Right lobe of liver (tissue), 4 donors: ENCODE results near the gene TAOK1.

ENCODE experiments used
- CTCF ChIP-seq, 4 donors: fragments of 200-600 bp in 3 of 4; fragments of 450-650 bp in 1 of 4; IDR thresholded peaks; one replicate each; pipeline versions ENCODE4 v1.5.1 to v1.8.0; 2016 to 2022; ENCODE audit warnings: antibody characterized with exemption in 4 of 4, mild to moderate bottlenecking in 2 of 4
- POLR2A ChIP-seq: fragments of 450-650 bp; IDR thresholded peaks from one replicate; pipeline ENCODE4 v1.6.1; 2017; ENCODE audit warnings: antibody characterized with exemption, mild to moderate bottlenecking
- donor health status: DM: no; HTN: no; CAD: no.
- donor health status: DM: no; HTN: no; CAD: no.
- donor health status: DM: no; HTN: yes; CAD: no.

GRCh38 chr17:29495011-29495410 lies 104.8 kb downstream of the TAOK1 start:
- no peak for TF ChIP-seq CTCF (IDR thresholded peaks at IDR 0.05)
- no peak for TF ChIP-seq POLR2A
